C4-2B (cell line): Measurements from ENCODE around the gene NAA40.

ENCODE experiments used
- CTCF ChIP-seq: fragments of 450-650 bp; conservative IDR thresholded peaks from 2 replicates; pipeline ENCODE4 v1.5.1; 2017; ENCODE audit warnings: mild to moderate bottlenecking
- ZFX ChIP-seq: fragments of 450-650 bp; IDR thresholded peaks from 2 replicates; pipeline ENCODE4 v1.6.1; 2017

- TF ChIP-seq CTCF (no peak), ZFX (no peak)
Observed at GRCh38 chr11:63904743-63905142, 34.1 kb upstream of the NAA40 start.
